ENCODE results near the gene AK4.
"Not testable (repeated sequence)": the region's sequence is repeated elsewhere in the genome, so short reads cannot be mapped to it uniquely, and the experiment has no call there.

The AK4 gene

DNA sequence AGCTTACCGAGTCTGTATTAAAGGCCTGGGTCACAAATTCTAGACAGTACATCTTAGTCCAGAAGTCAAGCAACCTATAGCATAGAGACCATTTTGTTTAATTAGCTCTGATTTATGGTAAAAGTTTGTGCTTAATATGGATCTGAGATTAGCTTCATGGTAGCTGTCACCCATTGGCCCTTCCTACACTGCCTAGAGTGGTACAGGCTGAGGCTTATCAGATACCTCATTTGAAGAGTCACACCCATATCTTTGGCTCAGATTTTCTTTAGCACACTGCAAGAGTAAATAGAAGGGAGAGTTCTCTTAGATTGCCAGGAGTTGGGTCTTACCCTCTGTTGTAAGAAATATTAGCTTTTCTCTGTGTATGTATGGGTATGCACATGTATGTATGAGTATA lies 3.6 kb downstream of the AK4 start:
- FAIRE-seq = no peak

GRCh38 chr1:65153635-65154034 lies 5.6 kb downstream of the AK4 start:
- FAIRE-seq = no peak

- no peak for FAIRE-seq
These were observed 9.0 kb downstream of the AK4 start for GRCh38 chr1:65156910-65157545.

GRCh38 chr1:65157546-65157941 lies 9.5 kb downstream of the AK4 start:
- no peak for FAIRE-seq

DNA sequence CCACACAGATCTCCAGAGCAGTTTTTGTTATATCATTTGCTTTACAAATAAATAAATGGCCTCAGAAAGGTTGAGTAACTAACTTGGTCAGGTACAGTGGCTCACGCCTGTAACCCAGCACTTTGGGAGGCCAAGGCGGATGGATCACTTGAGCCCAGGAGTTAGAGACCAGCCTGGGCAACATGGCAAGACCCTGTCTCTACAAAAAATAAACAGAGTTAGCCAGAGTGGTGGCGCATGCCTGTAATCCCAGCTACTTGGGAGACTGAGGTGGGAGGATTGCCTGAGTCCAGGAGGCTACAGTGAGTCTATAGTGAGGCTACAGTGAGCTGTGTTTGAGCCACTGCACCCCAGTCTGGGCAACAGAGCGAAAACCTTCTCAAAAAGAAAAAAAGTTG lies 11.3 kb downstream of the AK4 start:
- not testable (repeated sequence) for FAIRE-seq

DNA sequence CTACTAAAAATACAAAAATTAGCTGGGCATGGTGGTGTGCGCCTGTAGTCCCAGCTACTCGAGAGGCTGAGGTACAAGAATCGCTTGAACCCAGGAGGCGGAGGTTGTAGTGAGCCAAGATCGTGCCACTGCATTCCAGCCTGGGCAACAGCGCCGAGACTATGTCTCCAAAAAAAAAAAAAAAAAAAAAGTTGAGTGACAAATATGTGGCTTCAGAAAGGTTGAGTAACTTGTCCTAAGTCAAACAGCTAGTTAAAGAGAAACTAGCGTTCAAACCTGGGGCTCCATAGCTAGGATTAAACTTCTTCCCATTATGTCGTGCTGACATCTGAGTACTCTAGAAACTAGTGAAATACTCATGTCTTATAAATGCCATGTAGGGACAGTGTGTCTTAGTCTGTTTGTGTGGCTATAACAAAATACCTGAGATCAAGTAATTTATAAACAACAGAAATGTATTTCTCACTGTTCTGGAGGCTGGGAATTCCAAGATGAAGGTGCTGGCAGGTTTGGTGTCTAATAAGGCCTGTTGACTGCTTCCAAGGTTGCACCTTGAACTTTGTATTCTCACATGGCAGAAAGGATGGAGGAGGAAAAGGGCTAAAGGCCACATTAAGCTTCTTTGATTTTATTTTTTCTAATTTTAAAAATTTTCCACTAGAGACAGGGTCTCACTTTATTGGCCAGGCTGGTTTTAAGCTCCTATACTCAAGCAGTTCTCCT lies 12.0 kb downstream of the AK4 start:
- FAIRE-seq = no peak

DNA sequence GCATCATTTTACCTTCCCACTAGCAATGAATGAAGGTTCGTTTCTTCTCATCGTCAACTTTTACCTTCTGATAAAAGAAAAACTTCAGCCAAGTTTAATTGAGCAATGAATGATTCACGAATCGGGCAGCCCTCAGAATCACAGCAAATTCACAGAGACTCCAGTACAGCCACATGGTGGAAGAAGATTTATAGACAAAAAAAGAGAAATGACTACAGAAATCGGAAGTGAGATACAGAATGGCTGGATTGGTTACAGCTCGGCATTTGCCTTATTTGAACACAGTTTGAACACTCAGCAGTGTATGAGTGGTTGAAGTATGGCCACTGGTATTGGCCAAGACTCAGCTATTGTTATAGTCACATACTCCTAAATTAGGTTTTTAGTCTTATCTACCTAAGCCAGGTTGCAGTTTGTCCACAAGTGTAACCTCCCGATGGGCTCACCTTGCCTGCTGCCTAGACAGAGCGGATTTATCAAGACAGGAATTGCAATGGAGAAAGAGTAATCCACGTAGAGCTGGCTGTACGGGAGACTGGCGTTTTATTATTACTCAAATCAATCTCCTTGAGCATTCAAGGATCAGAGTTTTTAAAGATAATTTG lies 15.3 kb downstream of the AK4 start:
- no peak for FAIRE-seq

- not testable (repeated sequence) for FAIRE-seq
These were observed 16.1 kb downstream of the AK4 start for GRCh38 chr1:65164101-65164500.

- no peak for FAIRE-seq
These were observed 16.6 kb downstream of the AK4 start for GRCh38 chr1:65164633-65165032.

GRCh38 chr1:65165269-65165993 lies 17.4 kb downstream of the AK4 start:
- no peak for FAIRE-seq

DNA sequence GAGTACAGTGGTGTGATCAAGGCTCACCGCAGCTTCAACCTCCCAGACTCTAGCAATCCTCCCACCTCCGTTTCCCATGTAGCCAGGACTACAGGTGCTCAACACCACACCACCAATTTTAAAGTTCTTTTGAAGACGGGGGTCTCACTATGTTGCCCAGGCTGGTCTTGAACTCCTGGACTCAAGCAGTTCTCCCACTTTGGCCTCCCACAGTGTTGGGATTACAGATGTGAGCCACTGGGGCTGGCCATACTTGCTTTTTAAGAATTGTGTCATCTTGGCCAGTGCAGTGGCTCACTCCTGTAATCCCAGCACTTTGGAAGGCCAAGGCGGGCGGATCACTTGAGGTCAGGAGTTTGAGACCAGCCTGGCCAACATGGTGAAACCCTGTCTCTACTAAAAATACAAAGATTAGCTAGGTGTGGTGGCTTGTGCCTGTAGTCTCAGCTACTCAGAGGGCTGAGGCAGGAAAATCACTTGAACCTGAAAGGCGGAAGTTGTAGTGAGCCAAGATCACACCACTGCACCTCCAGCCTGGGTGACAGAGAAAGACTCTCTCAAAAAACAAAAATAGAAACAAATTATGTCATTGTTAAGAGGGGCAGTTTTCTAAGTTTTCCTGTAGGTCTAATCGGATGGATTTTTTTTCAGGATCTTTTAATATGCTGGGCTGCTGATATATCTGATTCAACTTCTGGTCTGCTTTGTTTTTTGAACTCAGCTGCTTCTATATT lies 18.7 kb downstream of the AK4 start:
- no peak for FAIRE-seq

DNA sequence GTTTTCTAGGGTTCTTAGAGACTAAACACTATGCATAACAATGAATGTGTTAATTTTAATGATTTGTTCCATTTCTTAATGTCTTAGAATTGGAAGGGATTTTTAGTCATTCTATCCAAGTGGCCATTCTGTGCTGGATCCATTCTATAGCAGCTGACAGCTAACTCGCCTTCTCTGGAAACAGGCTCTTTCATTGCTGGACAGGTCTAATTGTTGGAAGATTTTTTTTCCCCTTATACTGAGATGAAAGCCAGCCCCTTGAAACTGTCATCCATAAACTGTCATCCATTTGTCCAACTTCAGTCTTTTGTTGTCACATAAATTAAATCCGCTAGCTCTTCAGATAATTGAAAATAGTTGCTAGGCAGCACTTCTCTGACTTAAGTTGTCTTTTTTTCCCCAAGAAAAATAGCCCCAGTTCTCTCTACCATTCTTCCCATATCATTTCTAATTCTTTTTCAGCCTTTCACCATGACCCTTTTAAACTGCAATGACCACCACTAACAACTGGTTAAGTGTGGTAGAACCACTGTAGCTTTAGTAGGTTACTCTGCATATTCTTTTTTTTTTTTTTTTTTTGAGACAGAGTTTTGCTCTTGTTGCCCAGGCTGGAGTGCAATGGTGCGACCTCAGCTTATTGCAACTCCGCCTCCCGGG lies 19.7 kb downstream of the AK4 start:
- FAIRE-seq = no peak

DNA sequence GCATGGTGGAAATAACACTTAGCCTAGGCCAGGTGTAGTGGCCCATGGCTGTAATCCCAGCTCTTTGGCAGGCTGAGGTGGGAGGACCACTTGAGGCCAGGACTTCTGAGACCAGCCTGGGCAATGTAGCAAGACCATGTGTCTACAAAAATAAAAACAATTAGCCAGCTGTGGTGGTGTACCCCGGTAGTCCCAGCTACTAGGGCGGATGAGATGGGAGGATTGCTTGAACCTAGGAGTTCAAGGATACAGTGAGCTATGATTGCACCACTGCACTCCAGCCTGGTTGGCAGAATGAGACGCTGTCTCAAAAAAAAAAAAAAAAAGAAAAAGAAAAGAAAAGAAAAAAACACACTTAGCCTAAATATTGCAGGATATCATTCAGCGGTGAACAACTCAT lies 20.9 kb downstream of the AK4 start:
- FAIRE-seq = no peak

DNA sequence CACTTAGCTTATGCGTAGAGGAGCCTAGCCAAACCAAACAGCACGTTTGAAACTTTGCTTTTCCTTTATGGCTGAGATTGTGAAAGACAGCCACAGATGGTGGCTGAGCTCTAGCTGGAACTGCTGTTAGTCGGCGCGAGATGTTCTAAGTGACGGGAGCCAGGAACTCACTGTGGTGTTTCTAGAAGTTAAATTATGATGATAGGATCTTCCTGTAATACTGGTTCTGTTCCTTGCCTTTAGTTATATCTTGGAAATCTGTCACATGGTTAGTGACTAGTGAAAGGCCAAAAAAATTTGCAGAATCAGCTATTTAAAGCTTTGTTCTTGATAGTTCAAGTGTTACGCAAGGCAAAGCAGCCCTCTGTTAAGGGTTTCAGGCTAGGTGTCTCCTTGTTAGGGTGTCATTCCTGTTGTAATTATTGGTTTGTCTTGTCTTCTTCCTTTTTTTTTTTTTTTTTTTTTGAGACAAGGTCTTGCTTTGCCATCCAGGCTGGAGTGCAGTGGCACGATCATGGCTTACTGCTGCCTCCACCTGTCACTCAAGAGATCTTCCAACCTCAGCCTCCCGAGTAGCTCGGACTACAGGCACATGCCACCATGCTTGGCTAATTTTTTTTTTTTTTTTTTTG lies 22.6 kb downstream of the AK4 start:
- no peak for FAIRE-seq

GRCh38 chr1:65172936-65173690 lies 25.1 kb downstream of the AK4 start:
- FAIRE-seq = no peak

- FAIRE-seq = no peak
These were observed 26.6 kb downstream of the AK4 start for GRCh38 chr1:65174585-65174984.

DNA sequence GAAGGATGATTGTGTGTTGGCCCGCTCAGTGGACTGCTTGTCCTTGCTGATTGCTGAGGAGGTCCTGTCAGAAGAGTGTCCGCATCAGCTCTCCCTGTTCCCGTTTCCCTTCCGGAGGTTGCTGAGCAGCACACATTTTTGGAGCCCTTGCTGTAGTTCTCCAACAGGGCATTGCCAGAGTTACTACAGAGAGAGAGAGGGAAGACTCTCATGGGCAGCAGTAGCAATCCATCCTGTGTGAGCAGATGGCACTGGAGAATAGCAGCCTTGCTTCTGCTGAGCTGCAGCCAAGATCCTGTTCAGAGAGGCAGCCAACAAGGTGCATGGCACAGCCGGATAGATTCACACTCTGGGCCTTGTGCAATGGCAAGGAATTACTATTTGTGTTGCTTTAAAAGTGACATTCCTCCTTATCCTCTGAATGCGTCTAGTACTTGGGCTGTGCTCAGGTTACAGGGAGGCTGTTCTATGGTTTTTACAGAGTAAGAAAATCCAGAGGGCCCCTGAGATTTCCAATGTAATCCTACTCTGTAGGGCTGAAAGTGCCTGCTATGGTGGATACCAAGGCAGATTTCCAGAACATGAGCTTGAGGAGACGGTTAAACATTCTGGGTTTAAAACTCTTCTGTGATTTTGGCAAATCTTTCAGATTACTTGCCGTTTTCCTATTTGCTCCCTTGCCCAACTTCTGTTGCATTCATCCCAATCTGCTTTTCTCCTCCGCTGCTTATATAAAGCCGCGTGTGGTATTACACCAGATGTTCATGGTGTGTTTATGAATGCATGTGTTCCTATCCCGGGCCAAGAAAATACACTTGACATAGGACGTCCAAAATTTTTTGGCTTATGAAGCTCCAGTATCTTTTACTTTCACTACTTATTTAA lies 27.4 kb downstream of the AK4 start:
- FAIRE-seq = no peak

GRCh38 chr1:65176056-65176450 lies 28.1 kb downstream of the AK4 start:
- FAIRE-seq = no peak

DNA sequence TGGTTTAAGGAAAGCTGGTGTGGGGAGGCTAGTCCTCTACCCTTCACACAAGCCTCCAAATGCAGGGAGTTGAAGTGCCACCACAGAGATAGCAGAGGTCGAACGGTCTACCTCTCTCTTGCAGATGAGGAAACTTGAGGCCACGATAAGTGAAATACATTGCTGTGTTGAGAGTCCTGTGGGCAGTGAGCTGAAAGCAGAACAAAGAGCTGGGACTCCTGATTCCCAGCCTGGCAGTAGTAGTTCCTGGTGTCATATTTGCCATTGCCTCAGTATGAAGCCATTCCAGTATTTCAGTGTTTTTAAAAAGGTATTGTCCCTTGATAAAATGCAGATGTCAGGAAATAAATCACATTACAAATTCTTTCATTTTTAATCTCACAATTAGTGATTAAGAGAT lies 28.6 kb downstream of the AK4 start:
- FAIRE-seq = no peak

DNA sequence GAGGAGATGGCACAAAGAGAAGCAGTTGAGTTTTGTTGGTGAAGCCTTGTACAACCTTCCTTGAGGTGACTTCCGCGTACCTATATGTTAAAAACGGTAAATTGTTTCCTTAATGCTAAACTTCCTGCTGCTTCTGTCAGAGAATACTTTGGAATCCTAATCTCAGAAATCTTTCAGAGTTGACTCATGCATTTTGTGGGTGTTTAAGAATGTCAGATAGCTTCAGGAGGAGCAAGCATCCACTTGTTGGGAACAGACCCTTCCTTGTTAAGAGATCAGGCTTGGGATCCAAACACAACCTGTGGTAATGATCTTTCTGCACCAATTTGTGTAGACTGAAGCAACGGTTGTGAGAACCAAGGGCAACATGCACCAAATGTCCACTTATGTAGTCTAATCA lies 29.5 kb downstream of the AK4 start:
- FAIRE-seq = no peak
